Kidney tubule cell (primary cell): ENCODE measurements around the gene LRRC37B.
"Not testable (repeated sequence)": the region's sequence is repeated elsewhere in the genome, so short reads cannot be mapped to it uniquely, and the experiment has no call there.

Experiments
- DNase-seq: peaks from one replicate; pipeline ENCODE4 v3.0.0-alpha.2; 2018; ENCODE audit warnings: low spot score

LRRC37B gene

DNA sequence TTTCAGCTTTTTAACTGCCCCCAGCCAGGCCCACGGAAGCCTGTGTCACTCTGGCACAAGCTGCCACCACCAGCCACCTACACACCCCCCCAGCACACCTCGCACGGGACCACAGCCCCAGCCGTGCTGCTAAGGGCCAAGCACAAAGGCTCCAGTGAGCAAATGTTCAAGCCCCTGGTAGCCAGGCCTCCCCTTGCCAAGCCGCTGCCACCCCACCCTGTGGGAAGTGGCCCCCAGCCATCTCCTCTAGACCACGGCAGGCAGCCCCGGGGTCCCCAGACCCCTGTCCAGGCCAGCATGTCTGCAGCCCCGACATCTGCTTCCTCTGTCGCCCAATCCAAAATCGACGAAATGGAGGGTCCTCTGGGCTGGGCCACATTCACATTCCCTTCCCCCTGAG is 35.1 kb downstream of the LRRC37B start:
- DNase-seq: not testable (repeated sequence)

DNA sequence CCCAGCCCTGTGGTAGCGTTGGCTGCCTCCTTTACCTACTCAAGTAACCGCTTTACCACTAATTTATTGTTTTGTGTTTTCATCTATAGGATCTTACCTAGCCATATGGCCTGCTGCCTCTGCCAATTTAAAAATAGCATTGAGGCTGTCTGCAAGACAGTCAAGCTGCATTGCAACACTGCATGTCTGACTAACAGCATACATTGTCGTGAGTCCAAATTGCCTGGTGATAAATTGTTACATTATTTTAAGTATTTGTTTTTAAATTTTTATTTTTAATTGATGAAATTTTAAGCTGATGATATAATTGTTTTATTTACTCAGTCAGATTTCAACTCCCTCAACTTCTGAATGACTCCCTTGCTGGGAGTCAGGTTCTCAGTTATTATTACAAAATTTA is 38.4 kb downstream of the LRRC37B start:
- DNase-seq: not testable (repeated sequence)

DNA sequence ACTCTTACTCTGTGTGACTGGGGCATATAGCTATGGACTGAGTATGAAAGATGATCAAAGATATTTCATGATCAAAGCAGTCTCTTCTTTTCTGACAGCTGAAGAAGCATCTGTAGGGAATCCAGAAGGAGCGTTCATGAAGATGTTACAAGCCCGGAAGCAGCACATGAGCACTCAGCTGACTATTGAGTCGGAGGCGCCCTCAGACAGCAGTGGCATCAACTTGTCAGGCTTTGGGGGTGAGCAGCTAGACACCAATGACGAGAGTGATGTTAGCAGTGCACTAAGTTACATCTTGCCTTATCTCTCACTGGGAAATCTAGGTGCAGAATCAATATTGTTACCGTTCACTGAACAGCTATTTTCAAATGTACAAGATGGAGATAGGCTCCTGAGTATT is 40.5 kb downstream of the LRRC37B start:
- DNase-seq: not testable (repeated sequence)

DNA sequence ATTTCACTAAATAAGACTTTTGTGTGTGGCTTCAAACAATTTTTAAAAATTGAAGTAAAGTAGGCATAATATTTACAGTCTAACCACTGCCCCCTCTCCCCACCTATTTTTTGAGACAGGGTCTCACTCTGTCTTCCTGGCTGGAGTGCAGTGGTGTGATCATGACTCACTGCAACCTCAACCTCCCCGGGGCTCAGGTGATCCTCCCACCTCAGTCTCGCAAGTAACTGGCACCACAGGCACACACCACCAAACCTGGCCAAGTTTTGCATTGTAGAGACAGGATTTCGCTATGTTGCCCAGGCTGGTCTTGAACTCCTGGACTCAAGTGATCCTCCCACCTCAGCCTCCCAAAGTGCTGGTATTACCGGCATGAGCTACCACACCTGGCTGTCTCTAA is 47.8 kb downstream of the LRRC37B start:
- not testable (repeated sequence) for DNase-seq

DNA sequence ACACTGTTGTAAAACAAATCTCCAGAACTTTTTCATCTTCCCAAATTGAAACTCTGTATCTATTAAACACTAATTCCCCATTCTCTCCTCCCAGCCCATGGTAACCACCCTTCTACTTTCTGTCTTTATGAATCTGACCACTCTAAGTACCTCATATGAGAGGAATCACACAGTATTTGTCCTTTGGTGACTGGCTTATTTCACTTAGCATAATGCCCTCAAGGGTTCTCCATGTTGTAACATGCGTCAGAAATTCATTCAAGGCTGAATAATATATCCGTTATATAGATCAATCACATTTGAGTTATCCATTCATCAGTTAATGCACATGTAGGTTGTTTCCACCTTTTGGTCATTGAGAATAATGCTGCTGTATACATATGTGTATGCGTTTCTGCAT is 48.2 kb downstream of the LRRC37B start:
- DNase-seq: not testable (repeated sequence)

- not testable (repeated sequence) for DNase-seq
These were observed 49.3 kb downstream of the LRRC37B start for GRCh38 chr17:32056500-32056899.

- not testable (repeated sequence) for DNase-seq
These were observed 50.4 kb downstream of the LRRC37B start for GRCh38 chr17:32057460-32058105.

- DNase-seq: not testable (repeated sequence)
These were observed 53.5 kb downstream of the LRRC37B start for GRCh38 chr17:32060695-32061094.

DNA sequence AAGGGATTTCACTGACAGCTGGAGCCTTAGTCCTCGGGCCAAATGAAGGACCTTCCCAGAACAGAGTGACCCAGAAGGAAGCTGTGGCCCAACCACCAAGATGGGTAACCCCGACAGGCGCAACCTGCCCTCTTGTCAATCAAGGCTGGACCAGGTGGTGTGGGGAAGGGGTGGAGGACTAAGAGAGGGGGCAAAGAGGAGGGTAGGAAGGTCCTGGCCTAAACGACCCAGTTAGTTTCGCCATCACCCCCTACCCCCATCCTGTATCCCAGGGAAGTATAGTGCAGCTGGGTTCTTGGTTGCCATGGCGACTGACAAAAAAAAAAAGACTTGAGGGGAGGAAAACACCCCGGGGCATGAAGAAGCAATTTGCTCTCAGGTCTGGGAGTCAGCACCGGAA is 54.7 kb downstream of the LRRC37B start:
- not testable (repeated sequence) for DNase-seq

DNA sequence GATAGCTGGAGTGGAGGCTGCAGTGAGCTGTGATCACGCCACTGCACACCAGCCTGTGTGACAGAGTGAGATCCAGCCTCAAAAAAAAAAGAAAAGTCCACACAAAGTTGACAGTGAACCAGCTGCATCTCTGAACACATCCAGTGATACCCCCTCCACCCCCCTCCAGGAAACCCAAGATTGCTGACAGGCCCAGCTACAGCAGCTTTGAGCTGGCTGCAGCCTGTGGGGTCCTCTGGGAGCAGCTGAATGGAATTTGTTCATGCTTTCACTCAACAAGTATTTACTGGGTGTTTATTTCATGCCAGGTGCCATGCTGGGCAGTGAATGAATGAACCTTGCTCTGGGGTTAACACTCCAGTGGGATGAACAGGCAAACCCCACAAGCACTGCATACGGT is 56.9 kb downstream of the LRRC37B start:
- DNase-seq: not testable (repeated sequence)

GRCh38 chr17:32066123-32066680 is 59.0 kb downstream of the LRRC37B start:
- DNase-seq: not testable (repeated sequence)

DNA sequence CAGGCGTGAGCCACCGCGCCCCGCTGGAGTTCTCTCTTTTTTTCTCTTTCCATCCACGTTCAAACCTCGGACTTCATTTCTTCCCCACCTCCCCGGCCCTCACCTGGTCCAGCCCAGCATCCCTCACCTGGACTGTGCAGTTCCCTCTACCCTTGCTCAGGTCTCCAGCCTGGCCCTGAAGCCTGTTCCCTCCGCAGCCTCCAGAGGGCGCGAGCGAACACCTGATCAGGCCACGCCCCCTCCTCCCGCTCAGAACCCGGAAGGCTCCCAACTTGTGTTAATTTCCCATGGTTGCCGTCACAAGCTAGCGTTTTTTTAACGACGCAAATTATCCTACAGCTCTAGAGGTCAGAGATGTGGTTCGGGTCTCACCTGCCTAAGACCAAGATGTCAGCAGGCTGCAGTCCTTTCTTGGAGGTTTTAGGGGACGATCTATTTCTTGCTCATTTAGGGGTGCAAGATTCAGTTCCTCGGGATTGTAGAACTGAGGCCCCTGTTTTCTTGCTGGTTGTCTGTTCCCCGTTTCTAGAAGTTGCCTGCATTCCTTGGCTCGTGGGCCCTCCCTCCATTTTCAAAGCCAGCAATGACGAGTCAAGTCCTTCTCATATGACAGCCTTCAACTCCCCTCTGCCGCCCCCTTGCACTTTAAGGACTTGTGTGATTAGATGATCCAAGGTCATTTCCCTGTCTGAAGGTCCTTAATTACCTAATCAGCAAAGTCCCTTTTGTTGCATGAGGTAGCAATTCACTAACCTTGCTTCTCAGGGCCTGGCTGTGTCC is 59.9 kb downstream of the LRRC37B start:
- not testable (repeated sequence) for DNase-seq

DNA sequence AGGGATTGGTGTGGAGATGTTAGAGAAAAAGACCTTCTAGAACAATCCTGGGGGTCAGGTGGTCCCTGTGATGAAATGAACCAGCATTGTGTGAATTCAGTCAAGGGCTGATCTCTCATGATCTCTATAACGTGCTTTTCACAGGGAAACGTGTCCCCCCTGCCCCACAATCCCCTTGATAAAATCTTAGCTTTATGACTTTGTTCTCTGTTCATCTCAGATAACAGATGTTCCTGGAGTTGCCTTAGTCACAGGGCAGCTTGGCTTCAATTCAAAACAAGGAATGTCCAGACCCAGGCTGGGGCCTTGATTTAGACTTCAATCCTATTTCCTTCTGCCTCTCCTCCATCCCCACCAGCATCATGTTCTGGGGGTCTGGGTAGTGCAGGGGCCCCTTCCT is 61.9 kb downstream of the LRRC37B start:
- DNase-seq: not testable (repeated sequence)

DNA sequence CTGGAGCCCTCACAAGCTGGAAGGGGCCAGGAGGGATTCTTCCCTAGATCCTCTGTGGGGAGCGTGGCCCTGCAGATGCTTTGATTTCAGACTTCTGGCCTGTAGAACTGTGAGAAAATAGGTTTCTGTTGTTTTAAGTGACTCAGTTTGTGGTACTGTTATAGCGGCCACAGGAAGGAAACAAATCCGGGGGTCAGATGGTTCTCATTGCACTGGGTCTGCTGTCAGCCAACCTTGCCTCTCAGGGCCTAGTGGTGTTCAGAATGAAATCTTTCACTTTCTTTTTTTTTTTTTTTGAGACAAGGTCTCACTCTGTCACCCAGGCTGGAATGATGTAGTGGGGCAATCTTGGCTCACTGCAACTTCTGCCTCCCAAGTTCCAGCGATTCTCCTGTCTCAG is 64.8 kb downstream of the LRRC37B start:
- not testable (repeated sequence) for DNase-seq

GRCh38 chr17:32073131-32073530 is 65.9 kb downstream of the LRRC37B start:
- not testable (repeated sequence) for DNase-seq

GRCh38 chr17:32079753-32080152 is 72.6 kb downstream of the LRRC37B start:
- peak; percentile 68 for DNase-seq

DNA sequence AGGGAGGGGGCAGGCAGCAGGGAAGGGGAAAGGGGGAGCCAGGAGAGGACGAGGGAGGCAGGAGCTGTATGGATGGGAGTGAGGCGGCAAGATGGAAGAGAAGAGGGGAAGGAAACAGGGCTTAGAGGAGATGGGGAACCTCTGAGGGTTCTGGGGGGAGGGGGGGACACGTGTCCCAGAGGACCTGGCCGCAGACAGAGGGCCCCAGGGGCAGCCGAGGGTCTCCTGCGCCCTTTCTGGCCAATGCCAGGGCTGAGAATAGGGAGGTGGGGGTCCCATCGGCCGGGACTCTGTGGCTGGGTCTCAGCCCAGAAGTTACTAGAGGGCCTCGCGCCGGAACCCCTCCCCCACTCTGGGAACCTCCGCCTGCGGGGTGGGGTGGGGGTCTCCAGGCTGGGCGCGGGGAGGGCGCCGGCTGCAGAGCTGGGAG is 76.4 kb downstream of the LRRC37B start:
- not testable (repeated sequence) for DNase-seq

DNA sequence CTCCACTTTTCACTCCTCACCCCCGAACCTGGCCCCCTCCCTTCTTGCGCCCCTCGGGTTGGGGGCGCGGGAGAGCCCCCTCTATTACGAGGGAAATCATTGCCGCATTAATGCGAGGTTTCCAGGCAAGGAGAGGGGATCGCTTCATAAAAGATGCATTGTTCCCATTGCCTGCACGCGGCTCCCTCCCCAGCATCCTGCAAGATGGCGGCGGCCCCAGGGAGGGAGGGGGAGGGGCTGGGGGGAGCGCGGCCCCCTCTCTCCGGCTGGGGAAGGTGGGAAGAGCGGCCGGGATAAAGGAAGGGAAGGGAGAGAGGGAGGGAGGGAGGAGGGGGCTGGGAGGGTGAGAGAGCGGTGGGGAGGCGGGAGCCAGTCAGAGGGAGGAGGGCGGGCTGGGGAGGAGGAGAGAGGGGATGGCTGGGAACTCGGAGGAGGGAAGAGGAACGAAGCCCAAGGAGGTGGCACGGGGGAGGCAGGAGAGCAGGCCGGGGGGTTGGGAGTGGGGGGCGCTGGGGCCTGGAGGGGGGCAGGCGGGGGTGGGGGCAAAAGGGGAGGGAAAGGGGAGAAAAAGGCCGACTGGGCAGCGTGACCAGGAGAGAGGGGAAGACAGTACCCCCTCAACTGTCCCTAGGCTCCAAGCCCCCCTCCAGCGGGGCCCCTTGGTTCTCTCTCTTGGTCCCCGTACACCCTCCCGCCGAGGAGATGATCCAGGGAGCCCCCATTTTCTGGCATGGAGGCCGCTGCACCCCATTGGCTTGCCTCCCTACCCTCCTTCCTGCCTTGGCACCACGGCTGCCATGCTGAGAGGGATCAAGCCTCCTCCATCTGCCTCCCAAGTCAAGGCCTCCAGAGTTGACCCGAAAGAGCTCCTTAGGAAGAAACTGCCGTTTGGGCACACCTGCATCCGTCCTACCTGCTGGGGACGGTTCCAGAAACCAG is 77.1 kb downstream of the LRRC37B start:
- not testable (repeated sequence) for DNase-seq

DNA sequence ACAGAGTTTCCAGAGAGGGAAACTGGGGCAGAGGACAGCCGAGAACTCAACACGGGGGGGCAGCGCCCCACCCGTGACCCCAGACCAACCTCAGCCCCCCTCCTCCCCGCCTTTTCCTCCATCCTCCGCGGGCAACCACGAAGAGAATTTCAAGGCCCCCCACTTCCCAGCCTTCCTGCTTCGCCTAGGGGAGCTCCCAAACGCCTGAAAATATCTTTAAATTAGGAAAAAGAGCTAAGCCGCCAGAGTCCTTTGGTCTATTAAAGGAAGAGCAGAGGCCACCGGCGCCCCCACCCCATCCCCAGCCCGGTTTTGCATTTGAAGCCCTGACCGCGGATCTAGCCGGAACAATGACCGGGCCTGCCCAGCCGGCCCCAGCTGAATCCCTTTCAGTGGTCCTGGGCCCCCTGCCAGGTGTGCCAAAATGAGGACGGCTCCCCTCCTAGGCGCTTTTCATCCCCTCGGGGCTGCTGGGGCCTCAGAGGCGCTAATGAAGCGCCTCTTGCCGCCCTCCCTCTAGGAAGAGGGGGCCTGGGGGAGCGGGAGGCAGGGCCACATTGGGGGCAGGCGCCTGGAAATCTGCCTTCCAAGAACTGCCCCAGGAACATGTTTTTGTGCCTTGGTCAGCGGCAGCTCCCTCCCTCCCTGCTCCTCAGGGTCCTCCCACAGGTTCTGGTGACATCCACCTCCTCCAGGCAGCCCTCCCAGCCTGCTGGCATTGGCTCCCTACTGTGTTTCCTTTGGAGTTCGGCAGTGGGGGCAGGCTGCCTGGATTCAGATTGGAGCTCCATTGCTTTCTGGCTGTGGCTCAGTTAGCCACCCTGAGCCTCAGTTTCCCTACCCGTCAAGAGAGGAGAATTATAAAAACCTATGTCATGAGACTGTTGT is 78.0 kb downstream of the LRRC37B start:
- not testable (repeated sequence) for DNase-seq

DNA sequence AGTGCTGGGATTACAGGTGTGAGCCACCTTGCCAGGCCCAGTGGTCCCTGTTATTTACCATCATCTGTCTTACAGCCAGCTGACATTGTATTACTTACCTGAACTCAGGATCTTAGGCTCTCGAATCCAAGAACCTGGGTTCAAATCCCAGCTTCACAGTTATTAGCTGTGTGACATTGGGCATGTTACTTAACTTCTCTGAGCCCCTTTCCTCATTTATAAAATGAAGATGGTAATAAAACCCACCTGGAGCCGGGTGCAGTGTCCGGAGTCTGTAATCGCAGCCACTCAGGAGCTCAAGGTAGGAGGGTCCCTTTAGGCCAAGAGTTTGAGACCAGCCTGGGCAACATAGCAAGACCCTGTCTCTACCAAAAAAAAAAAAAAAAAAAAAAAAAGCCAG is 79.7 kb downstream of the LRRC37B start:
- not testable (repeated sequence) for DNase-seq

DNA sequence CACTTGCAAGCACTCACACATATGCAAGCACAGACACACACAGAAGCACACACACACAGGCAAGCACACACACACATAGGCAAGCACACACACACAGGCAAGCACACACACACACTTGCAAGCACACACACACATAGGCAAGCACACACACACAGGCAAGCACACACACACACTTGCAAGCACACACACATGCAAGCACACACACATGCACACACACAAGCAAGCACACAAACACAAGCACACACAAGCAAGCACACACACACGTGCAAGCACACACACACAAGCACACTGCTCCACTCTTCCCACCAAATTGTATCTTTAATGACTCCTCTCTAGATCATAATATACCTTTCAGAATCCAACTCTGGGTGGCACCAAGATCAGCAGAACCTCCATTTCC is 84.9 kb downstream of the LRRC37B start:
- not testable (repeated sequence) for DNase-seq
